Chondrocyte (in vitro differentiated cells): ENCODE data around the gene CYYR1. TPM values are rescaled to one million over a fixed set of nuclear protein-coding genes. Genes with fewer than 3 reads are reported as not detected.

Source experiments
- DNase-seq: peaks from one replicate; pipeline ENCODE4 v3.0.0; 2021; ENCODE audit warnings: mixed read lengths, low spot score
- H3K27ac Mint-ChIP-seq: one replicate; pipeline ENCODE4 v1.8.0; 2021; ENCODE audit warnings: mild to moderate bottlenecking, moderate library complexity, mixed read lengths; ENCODE audit not compliant: unreplicated experiment
- H3K27me3 Mint-ChIP-seq: 2 replicates; pipeline ENCODE4 v1.8.0; 2021; ENCODE audit warnings: low read depth, mixed read lengths
- H3K36me3 Mint-ChIP-seq: 2 replicates; pipeline ENCODE4 v1.8.0; 2021; ENCODE audit warnings: low read depth, mixed read lengths
- H3K4me1 Mint-ChIP-seq: 2 replicates; pipeline ENCODE4 v1.8.0; 2021; ENCODE audit warnings: low read depth, mild to moderate bottlenecking, mixed read lengths
- H3K4me3 Mint-ChIP-seq: one replicate; pipeline ENCODE4 v1.8.0; 2021; ENCODE audit warnings: mild to moderate bottlenecking, moderate library complexity, mixed read lengths; ENCODE audit not compliant: unreplicated experiment
- H3K9me3 Mint-ChIP-seq: 2 replicates; pipeline ENCODE4 v1.8.0; 2021; ENCODE audit warnings: low read depth, mixed read lengths
- total RNA-seq: library from RNA; stranded (reverse); gene quantifications from 3 replicates; pipeline ENCODE4 v1.2.1, GENCODE V29; 2021
- TF ChIP-seq, protein P1 (sequence below): fragments of 200-600 bp; sonication (generic); IDR thresholded peaks from 2 replicates; pipeline ENCODE4 v1.5.0; 2021; ENCODE audit warnings: antibody characterized with exemption, mild to moderate bottlenecking, moderate library complexity

Gene CYYR1
- total RNA-seq, 1 donor from 2014 or later: 1.5 TPM

- H3K36me3 Mint-ChIP-seq: no peaks in the 10 kb centered on the region
Observed at GRCh38 chr21:26532208-26532607, 40.9 kb downstream of the CYYR1 start.

GRCh38 chr21:26529526-26529925, 43.6 kb downstream of the CYYR1 start:
- Mint-ChIP-seq H3K4me1 (no peaks in the 10 kb centered on the region), H3K36me3 (no peaks in the 10 kb centered on the region), H3K27me3 (no peaks in the 10 kb centered on the region), H3K9me3 (peaks cover 7% of the 10 kb centered on the region), H3K4me3 (no peak overlapping the region), H3K27ac (no peak overlapping the region)
- TF ChIP-seq, protein P1, sequence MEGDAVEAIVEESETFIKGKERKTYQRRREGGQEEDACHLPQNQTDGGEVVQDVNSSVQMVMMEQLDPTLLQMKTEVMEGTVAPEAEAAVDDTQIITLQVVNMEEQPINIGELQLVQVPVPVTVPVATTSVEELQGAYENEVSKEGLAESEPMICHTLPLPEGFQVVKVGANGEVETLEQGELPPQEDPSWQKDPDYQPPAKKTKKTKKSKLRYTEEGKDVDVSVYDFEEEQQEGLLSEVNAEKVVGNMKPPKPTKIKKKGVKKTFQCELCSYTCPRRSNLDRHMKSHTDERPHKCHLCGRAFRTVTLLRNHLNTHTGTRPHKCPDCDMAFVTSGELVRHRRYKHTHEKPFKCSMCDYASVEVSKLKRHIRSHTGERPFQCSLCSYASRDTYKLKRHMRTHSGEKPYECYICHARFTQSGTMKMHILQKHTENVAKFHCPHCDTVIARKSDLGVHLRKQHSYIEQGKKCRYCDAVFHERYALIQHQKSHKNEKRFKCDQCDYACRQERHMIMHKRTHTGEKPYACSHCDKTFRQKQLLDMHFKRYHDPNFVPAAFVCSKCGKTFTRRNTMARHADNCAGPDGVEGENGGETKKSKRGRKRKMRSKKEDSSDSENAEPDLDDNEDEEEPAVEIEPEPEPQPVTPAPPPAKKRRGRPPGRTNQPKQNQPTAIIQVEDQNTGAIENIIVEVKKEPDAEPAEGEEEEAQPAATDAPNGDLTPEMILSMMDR: no peak
- no peak for DNase-seq

More at GRCh38 chr21:26532208-26532607, 40.9 kb downstream of the CYYR1 start:
- no peaks in the 10 kb centered on the region for H3K4me1 Mint-ChIP-seq
- H3K27ac Mint-ChIP-seq: no peak overlapping the region
- H3K4me3 Mint-ChIP-seq: no peak overlapping the region
- peaks cover 2% of the 10 kb centered on the region for H3K9me3 Mint-ChIP-seq
- TF ChIP-seq, protein P1: no peak
- DNase-seq: no peak
- no peaks in the 10 kb centered on the region for H3K27me3 Mint-ChIP-seq

DNA sequence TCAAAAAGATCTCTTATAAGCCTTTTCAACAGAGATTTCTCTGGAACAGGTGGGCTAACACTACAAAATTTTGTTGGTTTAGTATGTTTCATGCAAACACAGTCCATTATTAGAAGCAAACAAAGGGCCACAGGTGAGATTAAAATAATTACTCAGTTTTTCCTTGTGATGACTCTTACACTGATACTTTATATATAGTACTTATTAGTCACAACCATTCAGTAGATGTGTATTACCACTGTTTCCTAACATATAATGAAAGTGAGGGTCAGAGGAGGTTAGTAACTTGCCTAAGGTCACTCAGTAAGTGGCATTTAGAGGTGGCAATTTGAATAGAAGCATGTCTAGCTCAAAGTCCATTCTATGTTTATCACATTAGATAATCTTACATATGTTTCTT, 44.2 kb downstream of the CYYR1 start:
- no peak for DNase-seq
- Mint-ChIP-seq H3K4me3 (no peak overlapping the region), H3K27me3 (no peaks in the 10 kb centered on the region), H3K9me3 (peaks cover 7% of the 10 kb centered on the region), H3K27ac (no peak overlapping the region), H3K36me3 (no peaks in the 10 kb centered on the region), H3K4me1 (no peaks in the 10 kb centered on the region)
- TF ChIP-seq, protein P1: no peak

DNA sequence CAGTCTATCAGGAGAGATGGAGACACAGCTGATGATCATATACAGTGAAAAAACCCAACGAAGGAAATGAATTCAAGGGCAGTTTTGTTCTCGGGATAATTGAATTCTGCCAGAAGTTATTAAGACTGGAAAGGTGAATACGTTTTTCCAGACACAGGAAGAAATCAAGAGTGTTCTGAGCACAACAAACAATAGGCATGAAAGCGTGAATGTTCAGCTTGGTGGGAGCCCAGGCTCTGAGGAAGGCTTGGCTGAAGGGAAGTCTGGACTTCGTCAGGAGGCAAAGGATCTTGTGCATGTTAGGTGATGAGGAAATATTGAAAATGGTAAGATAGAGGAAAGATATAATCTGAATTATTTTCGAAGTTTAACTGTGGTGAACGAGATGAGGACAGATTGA, 50.4 kb downstream of the CYYR1 start:
- H3K4me1 Mint-ChIP-seq: no peaks in the 10 kb centered on the region
- TF ChIP-seq, protein P1: no peak
- DNase-seq: no peak
- no peak overlapping the region for H3K4me3 Mint-ChIP-seq
- no peaks in the 10 kb centered on the region for H3K27me3 Mint-ChIP-seq
- H3K9me3 Mint-ChIP-seq: peaks cover 11% of the 10 kb centered on the region
- H3K36me3 Mint-ChIP-seq: peaks cover 2% of the 10 kb centered on the region
- no peak overlapping the region for H3K27ac Mint-ChIP-seq

- peaks cover 2% of the 10 kb centered on the region for H3K36me3 Mint-ChIP-seq
- no peaks in the 10 kb centered on the region for H3K27me3 Mint-ChIP-seq
- peaks cover 5% of the 10 kb centered on the region for H3K4me1 Mint-ChIP-seq
- H3K27ac Mint-ChIP-seq: no peak overlapping the region
- H3K9me3 Mint-ChIP-seq: peaks cover 6% of the 10 kb centered on the region
- no peak overlapping the region for H3K4me3 Mint-ChIP-seq
- TF ChIP-seq, protein P1: no peak
- DNase-seq: no peak
Observed at GRCh38 chr21:26519142-26519541, 53.9 kb downstream of the CYYR1 start.
